HepG2 (cell line): ENCODE measurements around the gene PLEKHA3. TPM values are rescaled to one million over a fixed set of nuclear protein-coding genes. Genes with fewer than 3 reads are reported as not detected.

ENCODE experiments used
- ADNP ChIP-seq: sonication (generic); formaldehyde crosslinking; IDR thresholded peaks from 2 replicates; pipeline ENCODE4 v1.4.0; 2020; ENCODE audit warnings: missing genetic modification reagents
- GABPB1 ChIP-seq: IDR thresholded peaks from 2 replicates; pipeline ENCODE4 v1.6.1; 2016; ENCODE audit warnings: mild to moderate bottlenecking, missing genetic modification reagents, moderate library complexity, missing compliant biosample characterization
- GLI4 ChIP-seq: sonication (generic); formaldehyde crosslinking; IDR thresholded peaks from 2 replicates; pipeline ENCODE4 v1.5.1; 2020; ENCODE audit warnings: missing genetic modification reagents, mild to moderate bottlenecking, moderate library complexity, borderline replicate concordance
- MED8 ChIP-seq: sonication (generic); formaldehyde crosslinking; IDR thresholded peaks from 2 replicates; pipeline ENCODE4 v1.8.1; 2023; ENCODE audit warnings: mild to moderate bottlenecking, missing genetic modification reagents; ENCODE audit not compliant: insufficient replicate concordance
- NKX3-1 ChIP-seq: sonication (generic); formaldehyde crosslinking; IDR thresholded peaks from 2 replicates; pipeline ENCODE4 v1.5.0; 2020; ENCODE audit warnings: missing genetic modification reagents
- REXO4 ChIP-seq: sonication (generic); formaldehyde crosslinking; IDR thresholded peaks from 2 replicates; pipeline ENCODE4 v1.8.0; 2022; ENCODE audit warnings: missing genetic modification reagents, mild to moderate bottlenecking, borderline replicate concordance
- SAFB2 ChIP-seq: sonication (generic); formaldehyde crosslinking; IDR thresholded peaks from 2 replicates; pipeline ENCODE4 v1.5.1; 2020; ENCODE audit warnings: missing genetic modification reagents, low read depth, mild to moderate bottlenecking, borderline replicate concordance
- SP4 ChIP-seq: sonication (generic); formaldehyde crosslinking; IDR thresholded peaks from 2 replicates; pipeline ENCODE4 v1.8.1; 2023; ENCODE audit warnings: mild to moderate bottlenecking, missing genetic modification reagents
- TBX2 ChIP-seq: sonication (generic); formaldehyde crosslinking; IDR thresholded peaks from 2 replicates; pipeline ENCODE4 v1.5.0; 2020; ENCODE audit warnings: missing genetic modification reagents, mild to moderate bottlenecking, borderline replicate concordance
- TCF7 ChIP-seq: sonication (generic); IDR thresholded peaks from 2 replicates; pipeline ENCODE4 v1.6.1; 2016; ENCODE audit warnings: antibody characterized with exemption, low read depth
- TOE1 ChIP-seq: sonication (generic); formaldehyde crosslinking; IDR thresholded peaks from 2 replicates; pipeline ENCODE4 v1.4.0; 2020; ENCODE audit warnings: mild to moderate bottlenecking, missing genetic modification reagents
- ZEB1 ChIP-seq: IDR thresholded peaks from 2 replicates; pipeline ENCODE4 v1.6.1; 2012; ENCODE audit warnings: mild to moderate bottlenecking, low read depth, inconsistent platforms; ENCODE audit not compliant: insufficient replicate concordance
- ZNF333 ChIP-seq: sonication (generic); formaldehyde crosslinking; IDR thresholded peaks from 2 replicates; pipeline ENCODE4 v1.4.0; 2020; ENCODE audit warnings: mild to moderate bottlenecking, missing genetic modification reagents, borderline replicate concordance
- ZNF724P ChIP-seq: sonication (generic); formaldehyde crosslinking; IDR thresholded peaks from 2 replicates; pipeline ENCODE4 v1.8.0; 2022; ENCODE audit warnings: missing genetic modification reagents, borderline replicate concordance
- ZNF761 ChIP-seq: sonication (generic); formaldehyde crosslinking; conservative IDR thresholded peaks from 2 replicates; pipeline ENCODE4 v1.4.0; 2020; ENCODE audit warnings: mild to moderate bottlenecking, missing genetic modification reagents
- polyA plus RNA-seq, 8 experiments: library from polyadenylated mRNA; depleted of rRNA in 3 of 8; stranded (reverse) in 7 of 8; unstranded in 1 of 8; fragments of >200 nt; fragmentation: Illumina TruSeq in 4 of 8; extraction: Trizol in 4 of 8; gene quantifications; 2 replicates each; pipeline versions ENCODE4 v1.2.1 to v1.2.3, GENCODE V29; 2011 to 2016; ENCODE audit warnings: low read depth in 4 of 8, missing spikeins in 1 of 8, mixed read lengths in 1 of 8; ENCODE audit not compliant: insufficient read depth in 1 of 8
- total RNA-seq, 5 experiments: library from RNA; depleted of rRNA; stranded (reverse); fragments of >200 nt; fragmentation: Illumina TruSeq; extraction: Trizol; gene quantifications; 2 replicates each; pipeline ENCODE4 v1.2.3, GENCODE V29; 2016; ENCODE audit warnings: low read depth in 1 of 5
- TF ChIP-seq, protein P1 (sequence below): sonication (generic); formaldehyde crosslinking; IDR thresholded peaks from 2 replicates; pipeline ENCODE4 v1.8.1; 2023; ENCODE audit warnings: mild to moderate bottlenecking, inconsistent platforms, moderate library complexity, missing genetic modification reagents, borderline replicate concordance
- TF ChIP-seq, protein P2 (sequence below): sonication (generic); formaldehyde crosslinking; IDR thresholded peaks from 2 replicates; pipeline ENCODE4 v1.4.0; 2020; ENCODE audit warnings: missing genetic modification reagents
- TF ChIP-seq, protein P3 (sequence below), 2 experiments: sonication (generic) in 1 of 2; formaldehyde crosslinking in 1 of 2; IDR thresholded peaks; 2 replicates each; pipeline versions ENCODE4 v1.5.1 to v1.6.1; 2011 to 2020; ENCODE audit warnings: borderline replicate concordance in 1 of 2, low read depth in 1 of 2, low read length in 1 of 2, mild to moderate bottlenecking in 1 of 2, missing genetic modification reagents in 1 of 2, moderate library complexity in 1 of 2
- TF ChIP-seq, protein P4 (sequence below): fragments of 450-650 bp; IDR thresholded peaks from 2 replicates; pipeline ENCODE4 v1.6.1; 2016
- TF ChIP-seq, protein P5 (sequence below): sonication (generic); formaldehyde crosslinking; IDR thresholded peaks from 2 replicates; pipeline ENCODE4 v1.4.0; 2020; ENCODE audit warnings: low read depth, mild to moderate bottlenecking, missing genetic modification reagents

Gene PLEKHA3
- total and polyA plus RNA-seq, 2 of the 13 experiments (the other 11 are each of a cell fraction or from before 2014, with no cell fraction given), result 11.7 to 23.1 TPM

DNA sequence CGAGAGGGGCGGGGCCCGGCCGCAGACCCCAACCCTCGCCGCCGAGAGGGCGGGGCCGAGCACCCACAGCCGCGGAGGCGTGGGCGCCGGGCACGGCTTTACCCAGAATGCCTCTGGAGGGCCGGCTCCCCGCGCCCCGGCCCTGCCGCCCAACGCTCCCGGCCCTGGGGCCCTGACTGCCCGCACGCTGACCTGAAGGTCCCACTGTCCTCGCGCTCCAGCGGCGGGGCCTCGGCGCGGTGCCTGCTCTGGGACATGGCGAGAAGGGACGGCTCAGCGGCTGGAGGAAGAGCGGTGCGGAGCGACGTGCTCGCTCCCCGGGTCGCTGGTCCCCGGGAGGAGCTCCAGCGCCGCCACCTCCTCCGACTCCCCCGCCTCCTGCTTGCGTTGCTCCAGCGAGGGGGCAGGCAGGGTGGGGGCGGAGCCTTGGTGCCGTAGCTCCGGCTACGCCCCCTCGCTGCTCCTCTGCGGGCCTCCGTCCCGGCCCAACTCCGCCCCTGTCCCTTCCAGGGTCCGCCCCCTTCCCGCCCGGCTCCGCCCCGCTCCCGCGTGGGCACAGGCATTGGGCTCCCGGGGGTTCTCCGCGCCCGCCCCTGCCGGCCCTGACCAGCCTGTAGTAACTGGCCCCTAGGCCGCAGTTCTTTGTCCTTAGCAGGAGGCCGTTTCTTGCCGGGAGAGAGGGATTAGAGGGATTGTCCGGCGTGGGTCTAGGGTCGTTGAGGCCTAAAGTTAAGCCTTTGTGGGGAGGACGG lies 29.3 kb upstream of the PLEKHA3 start, which contains the start of the genes PJVK and PRKRA (continued):
- TF ChIP-seq, protein P1, sequence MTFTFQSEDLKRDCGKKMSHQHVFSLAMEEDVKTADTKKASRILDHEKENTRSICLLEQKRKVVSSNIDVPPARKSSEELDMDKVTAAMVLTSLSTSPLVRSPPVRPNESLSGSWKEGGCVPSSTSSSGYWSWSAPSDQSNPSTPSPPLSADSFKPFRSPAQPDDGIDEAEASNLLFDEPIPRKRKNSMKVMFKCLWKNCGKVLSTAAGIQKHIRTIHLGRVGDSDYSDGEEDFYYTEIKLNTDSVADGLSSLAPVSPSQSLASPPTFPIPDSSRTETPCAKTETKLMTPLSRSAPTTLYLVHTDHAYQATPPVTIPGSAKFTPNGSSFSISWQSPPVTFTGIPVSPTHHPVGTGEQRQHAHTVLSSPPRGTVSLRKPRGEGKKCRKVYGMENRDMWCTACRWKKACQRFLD (CRISPR knock-in tag), result peak; percentile 92
- TF ChIP-seq TBX2 (CRISPR knock-in tag) (peak; percentile 90), TOE1 (CRISPR knock-in tag) (0 out of 2 replicates have a peak, but pooled peaks have one; percentile 53), MED8 (CRISPR knock-in tag) (peak; percentile 94), SAFB2 (CRISPR knock-in tag) (peak; percentile 99), ZNF761 (CRISPR knock-in tag) (0 out of 2 replicates have a peak, but pooled peaks have one; percentile 26), GLI4 (CRISPR knock-in tag) (peak; percentile 29; the same call in 1 of the 2 replicates), GABPB1 (CRISPR knock-in tag) (peak; percentile 88; the same call in 1 of the 2 replicates), ADNP (CRISPR knock-in tag) (no peak), ZNF724P (peak; percentile 92), NKX3-1 (CRISPR knock-in tag) (no peak), ZEB1 (no peak), REXO4 (CRISPR knock-in tag) (peak; percentile 64; the same call in 1 of the 2 replicates), SP4 (CRISPR knock-in tag) (peak; percentile 97), ZNF333 (CRISPR knock-in tag) (peak; percentile 93), TCF7 (no peak)
- TF ChIP-seq, protein P2, sequence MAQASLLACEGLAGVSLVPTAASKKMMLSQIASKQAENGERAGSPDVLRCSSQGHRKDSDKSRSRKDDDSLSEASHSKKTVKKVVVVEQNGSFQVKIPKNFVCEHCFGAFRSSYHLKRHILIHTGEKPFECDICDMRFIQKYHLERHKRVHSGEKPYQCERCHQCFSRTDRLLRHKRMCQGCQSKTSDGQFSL, result peak; percentile 76
- TF ChIP-seq, protein P3, sequence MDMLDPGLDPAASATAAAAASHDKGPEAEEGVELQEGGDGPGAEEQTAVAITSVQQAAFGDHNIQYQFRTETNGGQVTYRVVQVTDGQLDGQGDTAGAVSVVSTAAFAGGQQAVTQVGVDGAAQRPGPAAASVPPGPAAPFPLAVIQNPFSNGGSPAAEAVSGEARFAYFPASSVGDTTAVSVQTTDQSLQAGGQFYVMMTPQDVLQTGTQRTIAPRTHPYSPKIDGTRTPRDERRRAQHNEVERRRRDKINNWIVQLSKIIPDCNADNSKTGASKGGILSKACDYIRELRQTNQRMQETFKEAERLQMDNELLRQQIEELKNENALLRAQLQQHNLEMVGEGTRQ (IDR thresholded peaks at IDR 0.05; ENCODE audit: low read depth, low read length), result no peak
- TF ChIP-seq, protein P3 (CRISPR knock-in tag; IDR thresholded peaks at IDR 0.05; ENCODE audit: borderline replicate concordance), result no peak
- TF ChIP-seq, protein P4, sequence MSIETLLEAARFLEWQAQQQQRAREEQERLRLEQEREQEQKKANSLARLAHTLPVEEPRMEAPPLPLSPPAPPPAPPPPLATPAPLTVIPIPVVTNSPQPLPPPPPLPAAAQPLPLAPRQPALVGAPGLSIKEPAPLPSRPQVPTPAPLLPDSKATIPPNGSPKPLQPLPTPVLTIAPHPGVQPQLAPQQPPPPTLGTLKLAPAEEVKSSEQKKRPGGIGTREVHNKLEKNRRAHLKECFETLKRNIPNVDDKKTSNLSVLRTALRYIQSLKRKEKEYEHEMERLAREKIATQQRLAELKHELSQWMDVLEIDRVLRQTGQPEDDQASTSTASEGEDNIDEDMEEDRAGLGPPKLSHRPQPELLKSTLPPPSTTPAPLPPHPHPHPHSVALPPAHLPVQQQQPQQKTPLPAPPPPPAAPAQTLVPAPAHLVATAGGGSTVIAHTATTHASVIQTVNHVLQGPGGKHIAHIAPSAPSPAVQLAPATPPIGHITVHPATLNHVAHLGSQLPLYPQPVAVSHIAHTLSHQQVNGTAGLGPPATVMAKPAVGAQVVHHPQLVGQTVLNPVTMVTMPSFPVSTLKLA, result peak; percentile 39
- TF ChIP-seq, protein P5, sequence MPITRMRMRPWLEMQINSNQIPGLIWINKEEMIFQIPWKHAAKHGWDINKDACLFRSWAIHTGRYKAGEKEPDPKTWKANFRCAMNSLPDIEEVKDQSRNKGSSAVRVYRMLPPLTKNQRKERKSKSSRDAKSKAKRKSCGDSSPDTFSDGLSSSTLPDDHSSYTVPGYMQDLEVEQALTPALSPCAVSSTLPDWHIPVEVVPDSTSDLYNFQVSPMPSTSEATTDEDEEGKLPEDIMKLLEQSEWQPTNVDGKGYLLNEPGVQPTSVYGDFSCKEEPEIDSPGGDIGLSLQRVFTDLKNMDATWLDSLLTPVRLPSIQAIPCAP, result no peak; the same call in 1 of the 2 replicates
